ENCODE measurements around the gene IFNL1.
"Not testable (repeated sequence)": the region's sequence is repeated elsewhere in the genome, so short reads cannot be mapped to it uniquely, and the experiment has no call there.

Gene IFNL1

DNA sequence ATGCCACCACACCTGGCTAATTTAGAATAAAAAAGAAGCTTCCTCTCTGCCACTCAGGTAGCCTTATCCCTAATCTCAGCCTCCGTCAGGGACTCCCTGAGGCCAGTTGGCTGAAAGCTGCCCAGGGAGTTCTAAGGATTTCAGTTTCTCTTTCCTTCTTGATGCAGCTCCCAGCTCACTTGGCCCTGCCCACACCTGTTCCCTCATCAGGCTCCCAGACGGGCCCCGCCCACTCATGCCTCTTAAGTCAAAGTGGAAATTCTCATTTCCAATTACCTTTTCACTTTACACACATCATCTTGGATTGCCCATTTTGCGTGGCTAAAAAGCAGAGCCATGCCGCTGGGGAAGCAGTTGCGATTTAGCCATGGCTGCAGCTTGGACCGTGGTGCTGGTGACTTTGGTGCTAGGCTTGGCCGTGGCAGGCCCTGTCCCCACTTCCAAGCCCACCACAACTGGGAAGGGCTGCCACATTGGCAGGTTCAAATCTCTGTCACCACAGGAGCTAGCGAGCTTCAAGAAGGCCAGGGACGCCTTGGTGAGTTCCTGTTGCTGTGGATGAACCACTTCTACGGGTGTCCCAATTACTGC is at the start of gene IFNL1:
IFNL1 (plus strand) TSS at position 353 of the 591 bp plus-strand sequence; CDS start at position 368, 15 bp downstream.
- in situ Hi-C loops (cut with HindIII; ENCODE audit: low sequenced_read_pairs): no loop called here

DNA sequence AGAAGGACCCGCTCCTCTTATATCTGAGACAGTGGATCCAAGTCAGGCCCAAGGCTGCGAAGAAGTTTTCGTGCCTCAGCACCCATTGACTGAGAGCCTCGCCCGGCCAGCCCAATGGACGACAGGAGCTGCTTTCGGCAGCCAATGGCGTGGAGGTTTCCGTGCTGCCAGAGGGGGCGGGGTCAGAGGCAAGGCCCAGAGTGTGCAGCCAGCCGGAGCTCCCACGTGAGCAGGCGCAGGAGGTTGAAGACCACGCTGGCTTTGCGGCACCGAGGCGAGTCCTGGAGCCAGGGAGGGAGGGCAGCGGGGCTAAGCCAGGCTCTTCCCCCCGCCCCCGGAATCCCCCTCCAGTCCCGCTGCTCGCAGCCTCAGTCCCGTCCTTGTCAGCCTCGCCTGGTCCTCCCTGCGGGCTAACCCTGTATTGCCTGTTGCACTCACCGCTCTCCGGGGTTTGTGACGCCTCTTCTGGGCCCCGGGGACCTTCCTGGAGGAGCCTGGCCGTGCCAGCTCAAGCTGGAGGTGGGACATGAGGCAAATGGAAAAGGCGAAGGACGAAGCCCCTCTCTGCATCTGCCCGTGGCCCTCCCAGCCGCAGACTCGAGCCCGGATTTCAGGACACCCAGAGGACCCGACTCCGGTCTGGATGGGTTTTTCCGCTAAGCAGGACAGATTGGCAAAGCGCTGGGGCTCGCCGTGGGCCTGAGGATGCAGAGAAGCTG is 49.1 kb upstream of the IFNL1 start:
- in situ Hi-C loops (cut with HindIII; ENCODE audit: low sequenced_read_pairs): no loop called here

DNA sequence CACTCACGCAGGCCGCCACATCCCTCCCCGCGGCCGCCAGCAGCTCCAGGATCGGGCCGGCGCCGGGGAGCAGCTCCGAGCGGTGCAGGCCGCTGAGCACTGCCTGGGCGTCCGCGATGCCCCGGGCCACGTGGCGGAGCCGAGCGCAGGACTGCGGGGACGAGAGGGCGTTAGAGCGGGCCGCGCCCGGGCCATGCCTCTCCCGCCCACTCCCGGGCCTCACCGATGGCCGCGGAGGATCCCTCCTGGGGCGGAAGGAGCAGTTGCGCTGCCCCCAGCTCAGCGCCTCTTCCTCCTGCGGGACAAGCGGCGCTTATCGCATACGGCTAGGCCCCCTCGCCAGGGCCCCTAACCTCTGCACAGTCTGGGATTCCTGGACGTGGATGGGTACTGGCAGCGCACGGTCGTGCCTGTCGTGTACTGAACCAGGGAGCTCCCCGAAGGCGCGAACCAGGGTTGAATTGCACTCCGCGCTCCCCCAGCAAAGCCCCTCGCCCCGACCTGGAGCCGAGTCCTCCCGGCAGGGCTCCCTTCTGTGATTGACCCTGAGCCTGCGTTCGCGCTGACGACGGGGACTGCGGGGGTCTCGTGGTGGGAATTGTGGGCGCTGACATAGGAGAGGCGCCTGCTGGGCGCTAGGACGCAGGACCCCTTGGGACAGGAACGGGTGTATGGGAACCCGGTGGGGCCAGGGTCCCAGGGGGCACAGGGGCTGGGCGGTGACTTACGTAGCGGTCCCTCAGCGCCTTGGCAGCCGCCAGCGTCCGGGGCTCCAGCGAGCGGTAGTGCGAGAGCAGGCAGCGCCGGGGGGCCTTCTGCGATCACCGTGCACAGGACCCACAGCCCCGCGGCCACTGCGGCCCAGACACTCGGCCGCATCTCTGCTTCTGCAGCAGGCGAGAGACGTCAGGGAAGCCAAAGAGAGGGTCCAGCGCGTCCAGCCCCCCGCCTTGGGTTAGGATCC is 48.2 kb upstream of the IFNL1 start:
- in situ Hi-C loops (cut with HindIII; ENCODE audit: low sequenced_read_pairs): no loop called here

DNA sequence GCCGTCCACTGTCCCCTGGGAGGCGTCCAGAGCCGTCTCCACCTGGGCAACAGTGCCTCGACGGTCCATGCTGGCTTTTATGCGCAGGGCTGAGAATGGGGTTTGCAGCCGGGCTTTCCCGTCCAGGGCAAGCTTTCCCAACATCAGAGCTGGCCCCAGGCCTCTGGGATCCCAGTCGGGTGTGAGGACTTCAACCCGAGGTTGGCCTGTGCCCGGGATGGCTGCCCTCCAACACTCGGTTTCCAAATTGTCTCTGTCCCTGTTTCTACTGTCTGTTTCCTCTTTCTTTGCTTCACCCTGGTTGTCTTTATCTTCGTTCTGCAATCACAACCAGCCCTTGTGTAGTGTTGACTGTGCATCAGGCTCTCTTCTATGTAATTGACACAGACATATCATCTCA is 47.4 kb upstream of the IFNL1 start, which contains the start of gene IFNL4:
IFNL4 (minus strand) TSS at position 51 of the 400 bp plus-strand sequence.
- in situ Hi-C loops (cut with HindIII; ENCODE audit: low sequenced_read_pairs): no loop called here

DNA sequence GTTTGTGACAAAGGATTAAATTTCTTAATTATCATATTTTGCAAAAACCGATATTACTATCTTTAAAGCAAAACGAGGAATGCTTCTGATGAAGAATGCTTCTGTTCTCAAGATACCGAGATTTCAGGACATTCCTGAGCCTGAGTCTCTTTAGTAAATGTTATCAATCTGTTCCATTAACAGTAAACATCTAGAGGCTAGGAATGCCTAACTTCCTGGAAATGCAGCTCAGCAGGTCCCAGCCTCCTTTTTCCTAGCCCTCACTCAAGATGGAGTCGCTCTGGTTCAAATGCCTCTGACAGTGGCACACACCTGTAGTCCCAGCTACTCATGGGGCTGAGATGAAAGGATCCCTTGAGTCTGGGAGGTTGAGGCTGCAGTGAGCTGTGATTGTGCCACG is 45.1 kb upstream of the IFNL1 start:
- in situ Hi-C loops (cut with HindIII; ENCODE audit: low sequenced_read_pairs): no loop called here

DNA sequence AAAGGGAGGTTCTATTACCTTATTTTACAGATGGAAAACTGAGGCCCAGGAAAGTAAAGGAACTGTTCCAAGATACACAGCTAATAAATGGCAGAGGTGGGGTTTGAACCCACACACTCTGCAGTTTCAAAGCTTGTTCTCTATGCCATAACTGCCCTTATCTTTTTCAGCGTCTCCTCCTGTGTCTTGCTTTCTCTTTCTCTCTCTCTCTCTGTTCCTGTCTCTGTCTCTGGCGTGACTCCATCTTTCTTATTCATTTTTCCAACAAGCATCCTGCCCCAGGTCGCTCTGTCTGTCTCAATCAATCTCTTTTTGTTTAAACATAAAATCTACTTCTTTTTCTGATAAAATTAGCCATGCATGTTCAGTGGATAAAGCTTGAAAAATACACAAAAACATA is 44.4 kb upstream of the IFNL1 start:
- in situ Hi-C loops (cut with HindIII; ENCODE audit: low sequenced_read_pairs): no loop called here

DNA sequence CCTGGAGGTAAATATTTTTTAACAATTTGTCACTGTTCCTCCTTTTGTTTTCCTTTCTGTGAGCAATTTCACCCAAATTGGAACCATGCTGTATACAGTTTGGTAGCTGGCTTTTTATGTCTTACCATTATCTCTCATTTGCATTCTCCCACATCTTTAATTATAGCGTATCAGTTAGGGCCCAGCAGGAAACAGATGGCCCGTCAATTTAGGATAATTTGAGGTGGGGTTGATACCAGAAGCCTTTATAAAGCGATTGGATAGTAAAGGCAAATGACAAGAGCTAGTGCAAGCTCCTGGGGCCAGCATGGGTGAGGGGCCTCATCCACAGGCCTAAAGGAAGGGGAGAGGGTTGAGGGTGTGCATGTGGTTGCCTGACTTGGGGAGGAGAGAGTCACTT is 43.7 kb upstream of the IFNL1 start:
- in situ Hi-C loops (cut with HindIII; ENCODE audit: low sequenced_read_pairs): no loop called here

DNA sequence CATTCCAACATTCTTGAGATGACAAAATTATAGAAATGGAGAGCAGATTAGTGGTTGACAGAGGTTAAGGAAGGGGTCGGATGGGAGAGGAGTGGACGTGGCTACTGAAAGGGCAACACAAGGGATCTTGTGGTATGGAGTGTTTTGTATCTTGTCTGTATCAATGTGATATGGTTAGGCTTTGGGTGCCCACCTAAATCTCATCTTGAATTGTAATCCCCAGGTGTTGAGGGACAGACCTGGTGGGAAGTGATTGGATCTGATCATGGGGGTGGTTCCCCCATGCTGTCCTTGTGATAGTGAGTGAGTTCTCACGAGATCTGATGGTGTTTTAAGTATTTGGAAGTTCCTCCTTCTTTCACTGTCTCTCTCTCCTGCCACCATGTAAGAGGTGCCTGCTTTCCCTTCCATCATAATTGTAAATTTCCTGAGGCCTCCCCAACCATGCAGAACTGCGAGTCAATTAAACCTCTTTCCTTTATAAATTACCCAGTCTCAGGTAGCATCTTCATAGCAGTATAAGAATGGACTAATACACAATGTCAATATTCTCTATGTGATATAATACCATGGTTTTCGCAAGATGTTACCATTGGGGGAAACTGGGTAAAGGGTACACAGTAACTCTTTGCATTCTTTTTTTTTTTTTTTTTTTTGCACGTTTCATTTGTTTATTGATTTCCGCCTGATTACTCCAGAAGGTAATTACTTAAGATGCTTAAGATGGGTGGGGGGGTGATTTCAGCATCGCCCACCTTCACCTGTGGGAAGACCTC is 42.6 kb upstream of the IFNL1 start:
- in situ Hi-C loops (cut with HindIII; ENCODE audit: low sequenced_read_pairs): no loop called here

DNA sequence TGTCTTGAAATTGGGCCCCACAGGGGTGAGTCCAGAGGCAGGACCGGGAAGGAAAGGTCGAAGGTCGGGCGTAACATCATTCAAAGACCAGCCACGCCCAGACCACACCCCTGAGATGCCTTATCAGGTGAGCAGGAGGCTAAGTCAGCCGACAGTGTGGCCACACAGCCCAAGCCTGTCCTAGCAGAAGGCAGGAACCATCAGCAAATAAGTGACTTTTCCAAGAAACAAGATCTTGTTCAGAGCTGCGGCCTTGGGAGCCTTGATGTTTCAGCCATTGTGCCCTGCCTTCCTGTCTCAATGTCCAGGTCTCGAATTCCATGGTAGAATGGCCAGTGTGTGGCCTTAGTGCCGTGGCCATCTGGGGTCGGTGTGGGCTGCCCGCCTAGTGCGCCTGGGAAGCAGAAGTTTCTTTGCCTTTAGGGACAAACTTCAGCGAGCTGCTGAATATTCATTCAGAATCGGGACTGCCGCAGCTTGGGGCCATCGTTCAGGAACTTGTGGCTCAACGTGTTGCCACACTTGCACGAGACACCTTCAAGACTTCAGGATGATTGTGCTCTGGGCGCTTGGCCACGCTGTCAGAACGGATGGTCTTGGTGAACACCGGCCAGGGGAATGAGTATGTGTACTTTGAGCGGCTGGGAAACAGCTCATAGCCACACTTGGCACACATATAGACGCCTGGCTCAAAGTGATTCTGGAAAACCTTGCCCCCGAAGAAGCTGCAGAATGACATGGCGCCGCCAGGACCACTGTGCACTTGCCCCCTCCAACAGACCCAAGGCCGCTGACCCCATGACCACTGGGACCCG is 41.5 kb upstream of the IFNL1 start:
- in situ Hi-C loops (cut with HindIII; ENCODE audit: low sequenced_read_pairs): no loop called here

DNA sequence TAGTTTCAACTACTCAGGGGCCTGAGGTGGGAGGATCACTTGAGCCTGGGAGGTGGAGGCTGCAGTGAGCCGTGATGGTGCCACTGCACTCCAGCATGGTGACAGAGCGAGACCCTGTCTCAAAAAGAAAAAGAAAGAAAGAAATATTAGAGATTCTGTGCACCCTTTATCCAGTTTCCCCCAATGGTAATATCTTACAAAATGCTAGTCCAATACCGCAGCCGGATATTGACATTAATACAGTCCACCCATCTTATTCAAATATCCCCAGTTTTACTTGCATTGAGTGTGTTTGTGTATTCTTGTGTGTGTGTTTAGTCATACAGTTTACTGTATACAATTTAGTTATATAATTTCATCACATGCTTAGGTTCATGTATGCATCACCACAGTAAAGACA is 39.0 kb upstream of the IFNL1 start:
- in situ Hi-C loops (cut with HindIII; ENCODE audit: low sequenced_read_pairs): no loop called here

DNA sequence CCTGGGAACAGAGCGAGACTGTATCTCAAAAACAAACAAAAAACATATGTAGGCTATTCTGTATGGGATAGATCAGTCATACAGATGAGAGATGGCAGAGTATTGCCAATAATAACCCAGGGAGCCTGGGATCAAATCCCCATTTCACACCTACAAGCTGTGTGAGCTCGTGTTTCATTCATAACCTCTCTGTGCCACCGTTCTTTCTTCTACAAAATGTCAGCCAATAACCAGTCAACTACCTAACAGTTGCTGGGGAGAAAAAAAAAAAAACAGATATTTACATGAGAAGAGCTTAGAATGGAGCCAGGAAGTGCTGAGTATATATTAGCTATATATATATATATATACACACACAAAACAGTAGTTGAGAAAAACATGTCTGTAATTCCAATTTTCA is 34.5 kb upstream of the IFNL1 start:
- in situ Hi-C loops (cut with HindIII; ENCODE audit: low sequenced_read_pairs): no loop called here

DNA sequence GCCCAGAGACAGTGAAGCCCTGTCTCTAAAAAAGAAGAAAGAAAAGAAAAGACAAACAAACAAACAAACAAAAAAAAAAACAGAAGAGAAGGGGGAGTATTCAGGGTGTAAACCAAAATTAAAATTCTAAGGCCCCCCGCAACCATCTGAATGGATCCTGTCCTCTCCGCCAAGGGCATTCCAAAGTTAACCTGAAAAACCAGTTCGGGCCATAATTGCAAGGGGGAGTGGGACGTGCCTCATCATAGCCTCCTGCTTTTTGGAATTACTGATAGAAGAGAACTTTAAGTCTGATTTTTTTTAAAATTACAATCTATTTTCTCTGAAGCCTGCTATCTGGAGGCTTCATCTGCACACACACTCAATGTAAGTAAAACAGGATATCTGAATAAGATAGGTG is 33.7 kb upstream of the IFNL1 start:
- in situ Hi-C loops (cut with HindIII; ENCODE audit: low sequenced_read_pairs): no loop called here

DNA sequence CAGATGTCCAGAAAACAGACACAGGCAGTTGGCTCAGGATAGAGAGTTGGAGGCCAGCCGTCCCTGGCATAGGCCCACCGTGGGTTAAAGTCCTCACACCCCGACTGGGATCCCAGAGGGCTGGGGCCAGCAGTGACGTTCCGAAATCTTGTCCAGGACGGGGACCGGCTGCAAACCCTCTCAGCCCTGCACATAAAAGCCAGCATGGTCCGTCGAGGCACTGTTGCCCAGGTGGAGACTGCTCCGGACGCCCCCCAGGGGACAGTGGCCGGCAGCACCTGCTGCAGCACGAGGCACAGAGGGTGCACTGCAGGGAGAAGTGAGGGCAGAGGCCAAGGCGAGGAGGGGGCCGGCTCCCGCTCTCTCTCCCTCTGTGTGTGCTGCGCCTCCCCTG is 32.3 kb upstream of the IFNL1 start:
- in situ Hi-C loops (cut with HindIII; ENCODE audit: low sequenced_read_pairs): no loop called here

DNA sequence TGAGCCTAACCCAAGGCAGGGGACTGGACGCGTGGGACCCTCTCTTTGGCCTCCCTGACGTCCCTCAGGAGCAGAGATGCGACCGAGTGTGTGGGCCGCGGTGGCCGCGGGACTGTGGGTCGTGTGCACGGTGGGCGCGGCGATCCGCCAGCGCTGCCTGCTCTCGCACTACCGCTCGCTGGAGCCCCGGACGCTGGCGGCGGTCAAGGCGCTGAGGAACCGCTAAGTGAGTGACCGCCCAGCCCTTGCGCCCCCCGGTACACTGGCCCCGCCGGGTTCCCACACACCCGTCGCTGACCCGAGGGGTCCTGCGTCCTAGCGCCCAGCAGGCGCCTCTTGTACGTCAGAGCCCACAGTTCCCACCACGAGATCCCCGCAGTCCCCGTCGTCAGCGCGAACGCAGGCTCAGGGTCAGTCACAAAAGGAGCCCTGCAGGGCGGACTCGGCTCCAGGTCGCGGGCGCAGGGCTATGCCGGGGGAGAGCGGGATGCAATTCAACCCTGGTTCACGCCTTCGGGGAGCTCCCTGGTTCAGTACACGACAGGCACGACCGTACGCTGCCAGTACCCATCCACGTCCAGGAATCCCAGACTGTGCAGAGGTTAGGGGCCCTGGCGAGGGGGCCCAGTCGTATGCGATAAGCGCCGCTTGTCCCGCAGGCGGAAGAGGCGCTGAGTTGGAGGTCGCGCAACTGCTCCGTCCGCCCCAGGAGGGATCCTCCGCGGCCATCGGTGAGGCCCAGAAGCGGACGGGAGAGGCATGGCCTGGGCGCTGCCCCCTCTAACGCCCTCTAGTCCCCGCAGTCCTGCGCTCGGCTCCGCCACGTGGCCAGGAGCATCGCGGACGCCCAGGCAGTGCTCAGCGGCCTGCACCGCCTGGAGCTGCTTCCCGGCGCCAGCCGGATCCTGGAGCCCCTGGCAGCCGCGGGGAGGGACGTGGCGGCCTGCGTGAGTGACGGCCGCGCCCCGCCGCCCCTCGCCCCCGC is 31.6 kb upstream of the IFNL1 start:
- in situ Hi-C loops (cut with HindIII; ENCODE audit: low sequenced_read_pairs): no loop called here

DNA sequence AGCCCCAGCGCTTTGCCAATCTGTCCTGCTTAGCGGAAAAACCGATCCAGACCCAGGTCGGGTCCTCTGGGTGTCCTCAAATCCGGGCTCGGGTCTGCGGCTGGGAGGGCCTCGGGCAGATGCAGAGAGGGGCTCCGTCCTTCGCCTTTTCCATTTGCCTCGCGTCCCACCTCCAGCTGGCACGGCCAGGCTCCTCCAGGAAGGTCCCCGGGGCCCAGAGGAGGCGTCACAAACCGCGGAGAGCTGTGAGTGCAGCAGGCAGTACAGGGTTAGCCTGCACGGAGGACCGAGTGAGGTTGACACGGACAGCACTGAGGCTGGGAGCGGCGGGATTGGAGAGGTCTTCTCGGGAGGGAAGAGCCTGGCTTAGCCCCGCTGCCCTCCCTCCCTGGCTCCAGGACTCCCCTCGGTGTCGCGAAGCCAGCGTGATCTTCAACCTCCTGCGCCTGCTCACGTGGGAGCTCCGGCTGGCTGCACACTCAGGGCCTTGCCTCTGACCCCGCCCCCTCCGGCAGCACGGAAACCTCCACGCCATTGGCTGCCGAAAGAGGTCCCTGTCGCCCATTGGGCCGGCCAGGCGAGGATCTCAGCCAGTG is 30.8 kb upstream of the IFNL1 start:
- in situ Hi-C loops (cut with HindIII; ENCODE audit: low sequenced_read_pairs): no loop called here

DNA sequence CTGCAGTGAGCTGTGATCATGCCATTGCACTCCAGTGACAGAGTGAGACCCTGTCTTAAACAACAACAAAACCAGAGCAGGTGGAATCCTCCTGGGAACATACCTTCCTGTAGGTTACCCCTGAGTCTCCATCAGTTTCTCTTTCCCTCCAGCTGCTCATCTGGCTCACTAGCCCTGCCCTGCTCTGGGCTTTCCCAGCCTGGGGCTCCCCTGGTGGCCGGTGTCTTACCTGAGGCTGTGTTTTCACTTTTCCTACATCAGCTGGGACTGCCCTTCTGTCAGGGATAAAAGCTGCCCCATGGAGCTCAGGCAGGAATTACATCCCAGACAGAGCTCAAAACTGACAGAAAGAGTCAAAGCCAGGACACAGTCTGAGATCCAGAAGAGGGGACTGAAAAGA is 28.1 kb upstream of the IFNL1 start, which contains the start of gene IFNL2:
IFNL2 (plus strand) TSS at position 312 of the 400 bp plus-strand sequence. CDS start 173 bp downstream, outside the sequence.
- in situ Hi-C loops (cut with HindIII; ENCODE audit: low sequenced_read_pairs): not testable (repeated sequence)

DNA sequence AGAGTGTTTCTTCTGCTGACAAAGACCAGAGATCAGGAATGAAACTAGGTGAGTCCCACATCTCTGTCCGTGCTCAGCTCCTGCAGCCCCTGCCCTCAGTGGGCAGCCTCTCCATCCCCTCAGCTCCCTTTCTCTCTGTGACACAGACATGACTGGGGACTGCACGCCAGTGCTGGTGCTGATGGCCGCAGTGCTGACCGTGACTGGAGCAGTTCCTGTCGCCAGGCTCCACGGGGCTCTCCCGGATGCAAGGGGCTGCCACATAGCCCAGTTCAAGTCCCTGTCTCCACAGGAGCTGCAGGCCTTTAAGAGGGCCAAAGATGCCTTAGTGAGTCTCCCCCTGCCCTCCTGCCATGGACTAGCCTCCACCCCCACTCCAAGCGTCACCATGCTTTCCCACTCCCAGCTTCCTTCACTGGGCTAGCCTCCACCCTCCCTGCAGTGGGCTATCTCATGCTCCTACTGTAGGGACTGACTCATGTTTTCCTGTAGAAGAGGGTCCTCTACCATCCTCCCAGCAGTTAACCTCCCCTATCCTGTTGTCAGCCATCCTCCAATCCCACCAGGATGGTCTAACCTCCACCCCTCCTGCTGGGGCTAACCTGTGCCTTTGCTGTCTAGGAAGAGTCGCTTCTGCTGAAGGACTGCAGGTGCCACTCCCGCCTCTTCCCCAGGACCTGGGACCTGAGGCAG is 27.5 kb upstream of the IFNL1 start:
- in situ Hi-C loops (cut with HindIII; ENCODE audit: low sequenced_read_pairs): not testable (repeated sequence)

DNA sequence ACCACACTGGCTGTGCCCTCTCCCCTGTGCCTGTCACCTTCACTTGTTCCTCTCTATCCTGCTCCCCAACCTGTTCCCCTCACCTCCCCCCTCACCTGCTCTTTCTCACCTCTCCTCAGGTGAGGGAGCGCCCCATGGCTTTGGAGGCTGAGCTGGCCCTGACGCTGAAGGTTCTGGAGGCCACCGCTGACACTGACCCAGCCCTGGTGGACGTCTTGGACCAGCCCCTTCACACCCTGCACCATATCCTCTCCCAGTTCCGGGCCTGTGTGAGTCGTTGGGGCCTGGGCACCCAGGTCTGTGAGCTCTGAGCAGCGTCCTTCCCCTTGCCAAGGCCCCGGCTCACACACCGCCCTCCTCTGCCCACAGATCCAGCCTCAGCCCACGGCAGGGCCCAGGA is 26.8 kb upstream of the IFNL1 start:
- in situ Hi-C loops (cut with HindIII; ENCODE audit: low sequenced_read_pairs): not testable (repeated sequence)

Measured in DLD1 (cell line).